ENCODE measurements around the gene DET1.
A peak's percentile ranks its signal among the peaks of the same experiment; 100 is the strongest.
"Not testable (repeated sequence)": the region's sequence is repeated elsewhere in the genome, so short reads cannot be mapped to it uniquely, and the experiment has no call there.

DET1 gene

GRCh38 chr15:88493844-88494243 is 52.6 kb downstream of the DET1 start:
- DNase-seq (ENCODE audit: low read depth), result no peak

- no peak for DNase-seq (ENCODE audit: low read depth)
These were observed 55.3 kb downstream of the DET1 start for GRCh38 chr15:88491158-88491557.

- no peak for DNase-seq (ENCODE audit: low read depth)
These were observed 56.4 kb downstream of the DET1 start for GRCh38 chr15:88490036-88490435.

GRCh38 chr15:88489321-88489720 is 57.2 kb downstream of the DET1 start:
- no peak for DNase-seq (ENCODE audit: low read depth)

GRCh38 chr15:88487796-88488523 is 58.5 kb downstream of the DET1 start:
- no peak for DNase-seq (ENCODE audit: low read depth)

- DNase-seq (ENCODE audit: low read depth), result no peak
These were observed 59.2 kb downstream of the DET1 start for GRCh38 chr15:88487178-88487795.

- DNase-seq (ENCODE audit: low read depth), result no peak
These were observed 61.7 kb downstream of the DET1 start for GRCh38 chr15:88484682-88485331.

GRCh38 chr15:88482263-88482662 is 64.2 kb downstream of the DET1 start:
- DNase-seq (ENCODE audit: low read depth), result no peak

GRCh38 chr15:88480981-88481380 is 65.5 kb downstream of the DET1 start:
- no peak for DNase-seq (ENCODE audit: low read depth)

- DNase-seq (ENCODE audit: low read depth), result no peak
These were observed 67.3 kb downstream of the DET1 start for GRCh38 chr15:88479169-88479568.

- DNase-seq (ENCODE audit: low read depth), result no peak
These were observed 68.6 kb downstream of the DET1 start for GRCh38 chr15:88477904-88478303.

- DNase-seq (ENCODE audit: low read depth), result no peak
These were observed 69.4 kb downstream of the DET1 start for GRCh38 chr15:88477126-88477525.

- DNase-seq (ENCODE audit: low read depth), result no peak
These were observed 69.8 kb downstream of the DET1 start for GRCh38 chr15:88476635-88477060.

- not testable (repeated sequence) for DNase-seq (ENCODE audit: low read depth)
These were observed 72.7 kb downstream of the DET1 start for GRCh38 chr15:88473661-88474293.

GRCh38 chr15:88472225-88472624 is 74.3 kb downstream of the DET1 start:
- no peak for DNase-seq (ENCODE audit: low read depth)

- no peak for DNase-seq (ENCODE audit: low read depth)
These were observed 75.7 kb downstream of the DET1 start for GRCh38 chr15:88470625-88471372.

- no peak for DNase-seq (ENCODE audit: low read depth)
These were observed 77.2 kb downstream of the DET1 start for GRCh38 chr15:88469321-88469720.

- not testable (repeated sequence) for DNase-seq (ENCODE audit: low read depth)
These were observed 77.8 kb downstream of the DET1 start for GRCh38 chr15:88468721-88469120.

- no peak for DNase-seq (ENCODE audit: low read depth)
These were observed 78.4 kb downstream of the DET1 start for GRCh38 chr15:88467935-88468528.

GRCh38 chr15:88467073-88467934 is 79.2 kb downstream of the DET1 start, which contains the start of the genes MRPL46 and MRPS11:
Gene MRPL46 (minus strand): TSS chr15:88467388. CDS start chr15:88467377, 11 bp downstream.
Gene MRPS11 (plus strand): TSS chr15:88467708. CDS start chr15:88467718, 10 bp downstream.
- DNase-seq (ENCODE audit: low read depth), result peak; percentile 83

Data from stimulated activated CD8-positive, alpha-beta memory T cell treated with anti-CD3 and anti-CD28 coated beads, Interleukin-12 subunit alpha, Interleukin-12 subunit beta, amount 100 ng/mL, for 1 hour (primary cell).